SK-N-SH (cell line): ENCODE results near the gene G3BP1. TPM values are rescaled to one million over a fixed set of nuclear protein-coding genes. Genes with fewer than 3 reads are reported as not detected.

Experiments used
- CTCF ChIA-PET: fragments of 300-600, 350-600 bp; formaldehyde crosslinking; extraction: SDS; loops from one replicate; lab custom pipeline; 2021; lab: Yijun Ruan, JAX
- POLR2A ChIA-PET: fragments of 350-600 bp; sonication (Branson Sonifier 250); formaldehyde crosslinking; extraction: SDS; loops from one replicate; lab custom pipeline; 2020; ENCODE audit warnings: antibody characterized with exemption, inconsistent platforms; lab: Yijun Ruan, JAX
- DNase-seq: peaks from one replicate; pipeline ENCODE4 v3.0.0; 2012
- H2AFZ ChIP-seq: fragments of 200-600 bp; sonication (generic); 2 replicates; pipeline ENCODE4 v1.8.1; 2016; ENCODE audit warnings: antibody characterized with exemption, mild to moderate bottlenecking, low read depth
- H3F3A ChIP-seq: fragments of 200-600 bp; sonication (generic); replicated peaks from 2 replicates; pipeline ENCODE3; 2016; ENCODE audit warnings: antibody characterized with exemption, mild to moderate bottlenecking; ENCODE audit not compliant: insufficient read depth
- H3K27ac ChIP-seq, 2 experiments: fragments of 200-500 bp in 1 of 2; fragments of 200-600 bp in 1 of 2; sonication (Bioruptor generic) in 1 of 2; sonication (generic), shearing (Covaris generic) in 1 of 2; 2 replicates each; pipeline versions ENCODE4 v1.5.1 to v1.6.1; 2014 to 2016; ENCODE audit warnings: low read depth in 2 of 2, inconsistent platforms in 1 of 2, low read length in 1 of 2, mild to moderate bottlenecking in 1 of 2, mixed read lengths in 1 of 2
- H3K27me3 ChIP-seq: fragments of 200-600 bp; sonication (generic), shearing (Covaris generic); 2 replicates; pipeline ENCODE4 v1.6.1; 2016; ENCODE audit warnings: mixed run types; ENCODE audit not compliant: insufficient read depth
- H3K36me3 ChIP-seq, 2 experiments: fragments of 200-500 bp in 1 of 2; fragments of 200-600 bp in 1 of 2; sonication (Bioruptor generic) in 1 of 2; sonication (generic) in 1 of 2; replicated peaks in 1 of 2; 2 replicates each; pipeline versions ENCODE3 to v1.5.1; 2014 to 2016; ENCODE audit warnings: low read length in 1 of 2, mild to moderate bottlenecking in 1 of 2; ENCODE audit not compliant: insufficient read depth in 2 of 2, control insufficient read depth in 1 of 2
- H3K4me1 ChIP-seq, 2 experiments: fragments of 200-500 bp in 1 of 2; fragments of 200-600 bp in 1 of 2; sonication (Bioruptor generic) in 1 of 2; sonication (generic), shearing (Covaris generic) in 1 of 2; 2 replicates each; pipeline versions ENCODE4 v1.5.1 to v1.6.1; 2014 to 2016; ENCODE audit warnings: low read depth in 1 of 2, low read length in 1 of 2, mixed run types in 1 of 2; ENCODE audit not compliant: insufficient read depth in 2 of 2, control insufficient read depth in 1 of 2
- H3K4me2 ChIP-seq: fragments of 200-600 bp; sonication (generic), shearing (Covaris generic); 2 replicates; pipeline ENCODE4 v1.6.1; 2017; ENCODE audit warnings: mixed run types
- H3K4me3 ChIP-seq, 2 experiments: fragments of 200-500 bp in 1 of 2; fragments of 200-600 bp in 1 of 2; sonication (Bioruptor generic) in 1 of 2; sonication (generic), shearing (Covaris generic) in 1 of 2; 2 replicates each; pipeline versions ENCODE4 v1.5.1 to v1.8.1; 2014 to 2016; ENCODE audit warnings: low read depth in 2 of 2, inconsistent platforms in 1 of 2, low read length in 1 of 2, mild to moderate bottlenecking in 1 of 2, mixed read lengths in 1 of 2, moderate library complexity in 1 of 2
- H3K79me2 ChIP-seq: fragments of 200-600 bp; sonication (generic); 2 replicates; pipeline ENCODE4 v1.8.1; 2017; ENCODE audit warnings: mild to moderate bottlenecking; ENCODE audit not compliant: insufficient read depth
- H3K9ac ChIP-seq: fragments of 200-600 bp; sonication (generic); 2 replicates; pipeline ENCODE4 v1.6.1; 2017; ENCODE audit warnings: mixed run types
- H3K9me2 ChIP-seq: fragments of 200-600 bp; sonication (generic); 2 replicates; pipeline ENCODE4 v1.6.1; 2017; ENCODE audit warnings: mixed run types
- H3K9me3 ChIP-seq: fragments of 200-600 bp; sonication (generic); 2 replicates; pipeline ENCODE4 v1.6.1; 2017; ENCODE audit warnings: mixed run types, mild to moderate bottlenecking, moderate library complexity
- H4K20me1 ChIP-seq: fragments of 200-600 bp; sonication (generic); 2 replicates; pipeline ENCODE4 v1.6.1; 2017; ENCODE audit warnings: mild to moderate bottlenecking, mixed run types; ENCODE audit not compliant: insufficient read depth
- CHD2 ChIP-seq: fragments of 150-350 bp; IDR thresholded peaks from 2 replicates; pipeline ENCODE4 v1.6.1; 2018; ENCODE audit warnings: low read length; ENCODE audit not compliant: partially characterized antibody
- EP300 ChIP-seq, 2 experiments: IDR thresholded peaks; 2 replicates each; pipeline versions ENCODE4 v1.4.0 to v1.6.1; 2012; ENCODE audit warnings: borderline replicate concordance in 1 of 2, low read depth in 1 of 2, low read length in 1 of 2
- GABPA ChIP-seq: IDR thresholded peaks from 2 replicates; pipeline ENCODE4 v1.4.0; 2012; ENCODE audit warnings: low read depth, mild to moderate bottlenecking
- JUND ChIP-seq: IDR thresholded peaks from 2 replicates; pipeline ENCODE4 v1.4.0; 2012
- MXI1 ChIP-seq: IDR thresholded peaks from 2 replicates; pipeline ENCODE4 v1.6.1; 2012; ENCODE audit warnings: mild to moderate bottlenecking, low read depth, low read length, improper control_type of control experiment
- NRF1 ChIP-seq: IDR thresholded peaks from 2 replicates; pipeline ENCODE4 v1.6.1; 2012; ENCODE audit warnings: low read depth, mild to moderate bottlenecking, low read length
- POLR2AphosphoS5 ChIP-seq: IDR thresholded peaks from 2 replicates; pipeline ENCODE4 v1.6.1; 2012; ENCODE audit warnings: low read depth, low read length
- RCOR1 ChIP-seq: fragments of 150-350 bp; IDR thresholded peaks from 2 replicates; pipeline ENCODE4 v1.6.1; 2017; ENCODE audit warnings: antibody characterized with exemption, low read length
- RXRA ChIP-seq: IDR thresholded peaks from 2 replicates; pipeline ENCODE4 v1.4.0; 2012; ENCODE audit warnings: low read depth, mild to moderate bottlenecking, borderline replicate concordance
- TCF12 ChIP-seq: IDR thresholded peaks from 2 replicates; pipeline ENCODE4 v1.4.0; 2012
- TEAD4 ChIP-seq: IDR thresholded peaks from 2 replicates; pipeline ENCODE4 v1.4.0; 2012; ENCODE audit warnings: mild to moderate bottlenecking, borderline replicate concordance; ENCODE audit not compliant: insufficient read depth
- WGBS: methylation state at CpG from one replicate; pipeline ENCODE4 v1.1.6; 2017; ENCODE audit warnings: low lambda C conversion rate; 5-methylcytosine and 5-hydroxymethylcytosine counted together
- polyA plus RNA-seq, 3 experiments: library from polyadenylated mRNA; depleted of rRNA; stranded (reverse); fragments of >200 nt; gene quantifications; 2 replicates each; pipeline ENCODE4 v1.2.3, GENCODE V29; 2012
- TF ChIP-seq, protein P1 (sequence below): IDR thresholded peaks from 2 replicates; pipeline ENCODE4 v1.4.0; 2012; ENCODE audit warnings: low read depth
- TF ChIP-seq, protein P2 (sequence below): fragments of 150-350 bp; IDR thresholded peaks from 2 replicates; pipeline ENCODE4 v1.6.1; 2017; ENCODE audit warnings: antibody characterized with exemption, low read length, low read depth, borderline replicate concordance
- TF ChIP-seq, protein P3 (sequence below): IDR thresholded peaks from 2 replicates; pipeline ENCODE4 v1.6.1; 2012; ENCODE audit warnings: mild to moderate bottlenecking, low read depth, low read length, moderate library complexity
- TF ChIP-seq, protein P4 (sequence below): IDR thresholded peaks from 2 replicates; pipeline ENCODE4 v1.4.0; 2012; ENCODE audit warnings: low read depth, borderline replicate concordance
- TF ChIP-seq, protein P5 (sequence below): IDR thresholded peaks from 2 replicates; pipeline ENCODE4 v1.4.0; 2012; ENCODE audit warnings: low read depth, borderline replicate concordance

G3BP1 gene
- polyA plus RNA-seq, 1 of the 3 experiments (the other 2 are of a cell fraction) = 21.7 TPM

DNA sequence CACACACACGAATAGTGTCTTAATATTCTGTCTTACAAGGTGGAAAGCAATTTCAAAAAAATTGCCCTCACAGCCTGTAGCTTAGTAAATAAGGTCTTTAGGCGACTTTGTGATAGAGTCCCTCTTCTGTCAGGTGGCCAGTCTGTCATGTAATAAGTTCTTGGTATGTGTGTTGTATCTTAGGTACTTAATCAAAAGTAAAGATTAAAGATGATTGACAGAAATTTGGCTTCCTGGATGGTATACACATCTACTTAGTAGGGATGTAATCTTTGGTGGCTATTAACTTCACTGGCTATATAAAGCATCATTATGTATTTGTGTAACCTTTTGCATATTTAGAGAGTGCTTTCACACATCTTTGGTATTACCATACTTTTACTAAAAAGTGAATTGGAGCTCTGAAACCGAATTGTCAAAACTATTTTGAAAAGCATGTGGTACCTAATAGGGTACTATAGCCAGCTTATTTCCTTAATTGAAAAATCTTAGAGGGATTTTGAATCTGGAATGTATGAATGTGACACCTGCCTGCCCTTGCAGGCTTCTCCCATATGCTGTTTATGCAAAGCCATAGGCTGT lies 3.4 kb downstream of the G3BP1 start:
- no peak for DNase-seq
- no peaks in the 10 kb centered on the region for H3K27me3 ChIP-seq
- no peak overlapping the region; the same call in 1 of the 2 replicates for H3K9ac ChIP-seq
- ChIA-PET POLR2A (no interaction called here), CTCF (no interaction called here)
- H3K4me1 ChIP-seq = peaks cover 22 to 30% of the 10 kb centered on the region in 2 experiments; a peak in 3 of 4 replicates
- H3K36me3 ChIP-seq = peaks cover 20 to 27% of the 10 kb centered on the region in 2 experiments
- H2AFZ ChIP-seq = no peak overlapping the region
- H3K4me2 ChIP-seq = peak overlapping the region; percentile 91
- WGBS = 45% methylated on average over 3 of the region's 3 CpGs
- peaks cover 6% of the 10 kb centered on the region for H3F3A ChIP-seq
- peaks cover 80% of the 10 kb centered on the region for H4K20me1 ChIP-seq
- no peaks in the 10 kb centered on the region for H3K9me2 ChIP-seq
- no peak overlapping the region for H3K27ac ChIP-seq
- H3K4me3 ChIP-seq = no peak overlapping the region; a peak in 1 of 4 replicates
- H3K79me2 ChIP-seq = peaks cover 86% of the 10 kb centered on the region
- no peaks in the 10 kb centered on the region for H3K9me3 ChIP-seq
- TF ChIP-seq MXI1 (no peak), RCOR1 (no peak), NRF1 (no peak), POLR2AphosphoS5 (no peak), RXRA (no peak), EP300 (IDR thresholded peaks at IDR 0.05; ENCODE audit: borderline replicate concordance in 1 of 2, low read depth in 1 of 2, low read length in 1 of 2) (no peak), CHD2 (no peak), TCF12 (no peak), GABPA (no peak), TEAD4 (no peak), JUND (no peak)
- TF ChIP-seq, protein P1, sequence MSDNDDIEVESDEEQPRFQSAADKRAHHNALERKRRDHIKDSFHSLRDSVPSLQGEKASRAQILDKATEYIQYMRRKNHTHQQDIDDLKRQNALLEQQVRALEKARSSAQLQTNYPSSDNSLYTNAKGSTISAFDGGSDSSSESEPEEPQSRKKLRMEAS = no peak
- TF ChIP-seq, protein P2, sequence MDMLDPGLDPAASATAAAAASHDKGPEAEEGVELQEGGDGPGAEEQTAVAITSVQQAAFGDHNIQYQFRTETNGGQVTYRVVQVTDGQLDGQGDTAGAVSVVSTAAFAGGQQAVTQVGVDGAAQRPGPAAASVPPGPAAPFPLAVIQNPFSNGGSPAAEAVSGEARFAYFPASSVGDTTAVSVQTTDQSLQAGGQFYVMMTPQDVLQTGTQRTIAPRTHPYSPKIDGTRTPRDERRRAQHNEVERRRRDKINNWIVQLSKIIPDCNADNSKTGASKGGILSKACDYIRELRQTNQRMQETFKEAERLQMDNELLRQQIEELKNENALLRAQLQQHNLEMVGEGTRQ = no peak
- TF ChIP-seq, protein P3, sequence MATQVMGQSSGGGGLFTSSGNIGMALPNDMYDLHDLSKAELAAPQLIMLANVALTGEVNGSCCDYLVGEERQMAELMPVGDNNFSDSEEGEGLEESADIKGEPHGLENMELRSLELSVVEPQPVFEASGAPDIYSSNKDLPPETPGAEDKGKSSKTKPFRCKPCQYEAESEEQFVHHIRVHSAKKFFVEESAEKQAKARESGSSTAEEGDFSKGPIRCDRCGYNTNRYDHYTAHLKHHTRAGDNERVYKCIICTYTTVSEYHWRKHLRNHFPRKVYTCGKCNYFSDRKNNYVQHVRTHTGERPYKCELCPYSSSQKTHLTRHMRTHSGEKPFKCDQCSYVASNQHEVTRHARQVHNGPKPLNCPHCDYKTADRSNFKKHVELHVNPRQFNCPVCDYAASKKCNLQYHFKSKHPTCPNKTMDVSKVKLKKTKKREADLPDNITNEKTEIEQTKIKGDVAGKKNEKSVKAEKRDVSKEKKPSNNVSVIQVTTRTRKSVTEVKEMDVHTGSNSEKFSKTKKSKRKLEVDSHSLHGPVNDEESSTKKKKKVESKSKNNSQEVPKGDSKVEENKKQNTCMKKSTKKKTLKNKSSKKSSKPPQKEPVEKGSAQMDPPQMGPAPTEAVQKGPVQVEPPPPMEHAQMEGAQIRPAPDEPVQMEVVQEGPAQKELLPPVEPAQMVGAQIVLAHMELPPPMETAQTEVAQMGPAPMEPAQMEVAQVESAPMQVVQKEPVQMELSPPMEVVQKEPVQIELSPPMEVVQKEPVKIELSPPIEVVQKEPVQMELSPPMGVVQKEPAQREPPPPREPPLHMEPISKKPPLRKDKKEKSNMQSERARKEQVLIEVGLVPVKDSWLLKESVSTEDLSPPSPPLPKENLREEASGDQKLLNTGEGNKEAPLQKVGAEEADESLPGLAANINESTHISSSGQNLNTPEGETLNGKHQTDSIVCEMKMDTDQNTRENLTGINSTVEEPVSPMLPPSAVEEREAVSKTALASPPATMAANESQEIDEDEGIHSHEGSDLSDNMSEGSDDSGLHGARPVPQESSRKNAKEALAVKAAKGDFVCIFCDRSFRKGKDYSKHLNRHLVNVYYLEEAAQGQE = no peak
- TF ChIP-seq, protein P4, sequence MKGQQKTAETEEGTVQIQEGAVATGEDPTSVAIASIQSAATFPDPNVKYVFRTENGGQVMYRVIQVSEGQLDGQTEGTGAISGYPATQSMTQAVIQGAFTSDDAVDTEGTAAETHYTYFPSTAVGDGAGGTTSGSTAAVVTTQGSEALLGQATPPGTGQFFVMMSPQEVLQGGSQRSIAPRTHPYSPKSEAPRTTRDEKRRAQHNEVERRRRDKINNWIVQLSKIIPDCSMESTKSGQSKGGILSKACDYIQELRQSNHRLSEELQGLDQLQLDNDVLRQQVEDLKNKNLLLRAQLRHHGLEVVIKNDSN = no peak
- TF ChIP-seq, protein P5, sequence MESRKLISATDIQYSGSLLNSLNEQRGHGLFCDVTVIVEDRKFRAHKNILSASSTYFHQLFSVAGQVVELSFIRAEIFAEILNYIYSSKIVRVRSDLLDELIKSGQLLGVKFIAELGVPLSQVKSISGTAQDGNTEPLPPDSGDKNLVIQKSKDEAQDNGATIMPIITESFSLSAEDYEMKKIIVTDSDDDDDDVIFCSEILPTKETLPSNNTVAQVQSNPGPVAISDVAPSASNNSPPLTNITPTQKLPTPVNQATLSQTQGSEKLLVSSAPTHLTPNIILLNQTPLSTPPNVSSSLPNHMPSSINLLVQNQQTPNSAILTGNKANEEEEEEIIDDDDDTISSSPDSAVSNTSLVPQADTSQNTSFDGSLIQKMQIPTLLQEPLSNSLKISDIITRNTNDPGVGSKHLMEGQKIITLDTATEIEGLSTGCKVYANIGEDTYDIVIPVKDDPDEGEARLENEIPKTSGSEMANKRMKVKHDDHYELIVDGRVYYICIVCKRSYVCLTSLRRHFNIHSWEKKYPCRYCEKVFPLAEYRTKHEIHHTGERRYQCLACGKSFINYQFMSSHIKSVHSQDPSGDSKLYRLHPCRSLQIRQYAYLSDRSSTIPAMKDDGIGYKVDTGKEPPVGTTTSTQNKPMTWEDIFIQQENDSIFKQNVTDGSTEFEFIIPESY = no peak
